ENCODE data around the gene LPO.

LPO gene

GRCh38 chr17:58245428-58246103 lies 7.2 kb downstream of the LPO start:
- no peak overlapping the region for H3K4me3 ChIP-seq (ENCODE audit: low read depth in 1 of 2, low read length in 1 of 2)
- H3K36me3 ChIP-seq = no peaks in the 10 kb centered on the region
- H3K27ac ChIP-seq = no peak overlapping the region
- H3K4me1 ChIP-seq (ENCODE audit: control insufficient read depth in 1 of 2, insufficient read depth in 1 of 2, low read depth in 1 of 2, low read length in 1 of 2) = peaks cover 15 to 17% of the 10 kb centered on the region in 2 experiments
- peaks cover 69% of the 10 kb centered on the region for H3K27me3 ChIP-seq
- TF ChIP-seq CTCF (IDR thresholded peaks at IDR 0.05) = no peak
- H3K9me3 ChIP-seq = no peaks in the 10 kb centered on the region

GRCh38 chr17:58246104-58246740 lies 7.8 kb downstream of the LPO start:
- Histone ChIP-seq H3K27me3 (peaks cover 73% of the 10 kb centered on the region), H3K9me3 (no peaks in the 10 kb centered on the region), H3K4me3 (ENCODE audit: low read depth in 1 of 2, low read length in 1 of 2) (no peak overlapping the region), H3K4me1 (ENCODE audit: control insufficient read depth in 1 of 2, insufficient read depth in 1 of 2, low read depth in 1 of 2, low read length in 1 of 2) (peaks cover 15 to 17% of the 10 kb centered on the region in 2 experiments), H3K36me3 (no peaks in the 10 kb centered on the region), H3K27ac (no peak overlapping the region)
- TF ChIP-seq CTCF (IDR thresholded peaks at IDR 0.05) = no peak

DNA sequence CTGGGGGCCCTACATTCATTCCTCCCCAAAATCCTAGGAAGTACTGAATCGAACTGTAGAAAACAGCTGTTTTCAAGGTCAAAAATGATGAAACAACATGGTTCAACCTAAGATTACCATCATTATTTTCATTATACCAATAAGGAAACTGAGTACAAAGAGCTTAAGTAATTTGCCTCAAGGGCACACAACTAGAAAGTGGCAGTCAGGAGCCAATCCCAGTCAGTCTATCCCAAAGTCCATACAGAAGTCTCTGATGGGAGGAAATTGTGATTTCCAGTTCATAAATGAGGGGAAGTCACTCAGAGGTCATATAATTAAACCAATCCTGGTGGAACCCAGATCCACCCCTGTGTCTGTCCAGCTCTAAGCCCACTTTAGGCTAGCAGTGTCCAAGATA lies 8.4 kb downstream of the LPO start:
- no peak for TF ChIP-seq CTCF (IDR thresholded peaks at IDR 0.05)
- H3K4me3 ChIP-seq (ENCODE audit: low read depth in 1 of 2, low read length in 1 of 2) = no peak overlapping the region
- H3K4me1 ChIP-seq (ENCODE audit: control insufficient read depth in 1 of 2, insufficient read depth in 1 of 2, low read depth in 1 of 2, low read length in 1 of 2) = peaks cover 15 to 17% of the 10 kb centered on the region in 2 experiments
- no peaks in the 10 kb centered on the region for H3K36me3 ChIP-seq
- H3K27me3 ChIP-seq = peaks cover 73% of the 10 kb centered on the region
- H3K9me3 ChIP-seq = no peaks in the 10 kb centered on the region
- H3K27ac ChIP-seq = no peak overlapping the region

- TF ChIP-seq CTCF (IDR thresholded peaks at IDR 0.05) = no peak
- Histone ChIP-seq H3K27ac (no peak overlapping the region), H3K27me3 (peaks cover 70% of the 10 kb centered on the region), H3K4me1 (ENCODE audit: control insufficient read depth in 1 of 2, insufficient read depth in 1 of 2, low read depth in 1 of 2, low read length in 1 of 2) (peaks cover 15 to 17% of the 10 kb centered on the region in 2 experiments), H3K36me3 (no peaks in the 10 kb centered on the region), H3K9me3 (no peaks in the 10 kb centered on the region), H3K4me3 (ENCODE audit: low read depth in 1 of 2, low read length in 1 of 2) (no peak overlapping the region)
These were observed 9.4 kb downstream of the LPO start for GRCh38 chr17:58247511-58248363.

GRCh38 chr17:58248955-58249269 lies 10.5 kb downstream of the LPO start:
- Histone ChIP-seq H3K4me3 (ENCODE audit: low read depth in 1 of 2, low read length in 1 of 2) (peak overlapping the region in 1 of 2 experiments; percentile 59), H3K27me3 (peaks cover 66% of the 10 kb centered on the region), H3K9me3 (no peaks in the 10 kb centered on the region), H3K4me1 (ENCODE audit: control insufficient read depth in 1 of 2, insufficient read depth in 1 of 2, low read depth in 1 of 2, low read length in 1 of 2) (peaks cover 15 to 17% of the 10 kb centered on the region in 2 experiments), H3K36me3 (no peaks in the 10 kb centered on the region), H3K27ac (no peak overlapping the region)
- TF ChIP-seq CTCF (IDR thresholded peaks at IDR 0.05) = no peak

All from neutrophil (primary cell).